Measurements from ENCODE around the gene GPR148.

The GPR148 gene

DNA sequence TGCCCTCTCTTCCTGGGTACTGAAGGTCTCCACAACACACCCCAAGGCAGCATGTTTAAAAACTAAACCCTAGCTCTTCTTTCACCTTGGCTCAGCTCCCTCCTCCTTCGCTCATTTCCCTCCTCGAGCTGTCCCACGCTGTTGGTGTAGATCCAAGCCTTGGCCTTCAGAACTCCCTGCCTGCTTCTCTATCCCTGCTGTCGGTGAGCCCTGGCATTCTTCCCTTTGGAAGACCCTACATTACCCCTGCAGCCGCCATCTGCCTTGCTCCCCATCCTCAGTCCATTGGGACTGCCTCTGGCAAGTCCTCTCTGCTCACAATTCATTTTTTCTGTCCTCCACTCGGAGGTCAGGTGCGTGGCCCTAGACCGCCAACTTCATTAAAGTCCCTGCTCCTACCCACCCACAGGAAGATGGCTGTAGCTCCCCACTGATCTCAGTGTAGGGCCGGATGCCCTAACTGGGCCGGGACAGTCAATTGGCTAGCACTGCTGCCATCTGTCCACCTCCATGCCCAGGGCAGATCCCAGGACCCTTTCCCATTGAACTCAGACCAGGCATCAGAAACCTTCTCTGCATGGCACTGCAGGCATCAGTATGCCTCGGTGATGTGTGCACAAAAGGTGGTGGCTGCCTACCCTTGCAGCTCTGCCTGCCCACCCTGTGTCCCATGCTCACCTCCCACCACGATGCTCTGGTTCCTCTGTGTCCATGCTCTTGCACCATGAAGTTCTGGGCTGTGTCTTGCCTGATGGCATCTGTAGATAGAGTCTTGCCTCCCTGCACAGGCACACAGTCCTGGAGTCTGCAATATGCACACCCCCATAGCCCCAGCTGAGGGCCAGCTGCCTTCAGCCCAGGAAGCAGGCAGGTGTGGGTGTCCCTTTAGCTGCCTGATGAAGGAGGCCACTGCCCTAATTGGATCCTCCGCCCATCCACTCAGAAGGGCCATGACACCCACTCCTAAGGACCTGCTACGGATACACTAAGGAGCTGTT lies 32.2 kb downstream of the GPR148 start:
- Histone ChIP-seq H3K4me1 (ENCODE audit: control insufficient read depth in 2 of 2, insufficient read depth in 2 of 2, low read length in 2 of 2) (no peaks in the 10 kb centered on the region), H3K27me3 (ENCODE audit: control insufficient read depth in 2 of 2, insufficient read depth in 2 of 2, low read length in 2 of 2) (peaks cover 7 to 9% of the 10 kb centered on the region in 2 donors), H3K27ac (ENCODE audit: low read depth in 2 of 2, low read length in 2 of 2) (no peak overlapping the region), H3K4me3 (ENCODE audit: low read length in 2 of 2) (no peak overlapping the region), H3K9me3 (ENCODE audit: control insufficient read depth in 2 of 2, low read length in 2 of 2) (no peaks in the 10 kb centered on the region), H3K36me3 (ENCODE audit: control insufficient read depth in 2 of 2, insufficient read depth in 2 of 2, low read length in 2 of 2) (no peaks in the 10 kb centered on the region), H3K9ac (ENCODE audit: low read depth in 1 of 2, low read length in 2 of 2) (no peak overlapping the region)

DNA sequence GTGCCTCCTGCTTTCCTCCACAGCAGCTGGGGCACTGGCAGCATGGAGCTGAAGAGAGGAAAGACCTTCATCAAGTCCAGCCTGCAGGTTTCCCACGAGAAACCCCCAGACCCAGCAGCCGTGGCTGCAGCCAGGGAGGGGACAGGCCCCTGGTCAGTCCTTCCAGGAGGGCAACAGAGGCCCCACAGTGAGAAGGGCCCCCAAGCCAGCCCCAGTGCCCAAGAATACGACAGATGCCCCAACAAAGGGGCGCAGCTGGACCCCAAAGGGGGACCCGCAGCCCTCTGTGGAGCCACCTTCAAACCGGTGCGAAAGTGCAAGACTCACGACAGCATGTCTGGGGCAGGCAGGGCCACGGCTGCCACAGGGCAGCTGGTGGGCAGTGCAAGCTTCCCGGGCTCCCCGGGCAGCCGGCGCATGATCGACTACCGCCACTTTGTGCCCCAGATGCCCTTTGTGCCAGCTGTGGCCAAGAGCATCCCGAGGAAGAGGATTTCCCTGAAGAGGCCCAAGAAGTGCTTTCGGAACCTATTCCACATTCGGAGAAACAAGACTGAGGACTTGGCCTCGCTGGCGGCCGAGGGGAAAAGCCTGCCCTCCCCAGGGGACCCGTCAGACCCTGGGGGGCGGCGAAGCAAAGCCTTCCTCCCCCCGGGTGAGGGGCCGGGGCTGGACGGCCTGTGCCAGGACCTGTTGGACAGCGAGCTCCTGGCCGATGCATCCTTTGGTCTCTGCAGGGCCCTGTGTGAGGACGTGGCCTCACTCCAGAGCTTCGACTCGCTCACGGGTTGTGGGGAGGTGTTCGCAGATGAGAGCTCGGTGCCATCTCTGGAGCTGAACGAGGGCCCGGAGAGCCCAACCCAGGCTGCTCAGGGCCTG lies 33.4 kb downstream of the GPR148 start:
- Histone ChIP-seq H3K9ac (ENCODE audit: low read depth in 1 of 2, low read length in 2 of 2) (no peak overlapping the region), H3K27me3 (ENCODE audit: control insufficient read depth in 2 of 2, insufficient read depth in 2 of 2, low read length in 2 of 2) (peaks cover 0 to 7% of the 10 kb centered on the region in 2 donors), H3K9me3 (ENCODE audit: control insufficient read depth in 2 of 2, low read length in 2 of 2) (no peaks in the 10 kb centered on the region), H3K27ac (ENCODE audit: low read depth in 2 of 2, low read length in 2 of 2) (no peak overlapping the region), H3K4me1 (ENCODE audit: control insufficient read depth in 2 of 2, insufficient read depth in 2 of 2, low read length in 2 of 2) (no peaks in the 10 kb centered on the region), H3K36me3 (ENCODE audit: control insufficient read depth in 2 of 2, insufficient read depth in 2 of 2, low read length in 2 of 2) (no peaks in the 10 kb centered on the region), H3K4me3 (ENCODE audit: low read length in 2 of 2) (no peak overlapping the region)

DNA sequence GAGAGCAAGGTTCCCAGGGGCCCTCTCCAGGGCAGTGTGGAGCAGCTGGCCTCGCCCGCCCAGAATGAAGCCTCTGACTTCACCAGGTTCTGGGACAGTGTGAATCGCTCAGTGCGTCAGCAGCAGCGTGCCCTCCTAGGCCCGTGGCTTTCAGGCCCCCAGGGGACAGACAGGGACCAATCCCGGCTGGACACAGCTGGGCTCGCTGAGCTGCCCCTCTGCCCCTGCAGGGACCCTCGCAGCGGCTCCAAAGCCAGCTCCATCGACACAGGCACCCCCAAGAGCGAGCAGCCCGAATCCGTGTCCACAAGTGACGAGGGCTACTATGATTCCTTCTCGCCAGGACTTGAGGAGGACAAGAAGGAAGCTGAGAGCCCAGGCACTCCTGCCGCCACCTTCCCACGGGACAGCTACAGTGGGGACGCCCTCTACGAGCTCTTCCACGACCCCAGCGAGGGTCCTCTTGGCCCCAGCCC lies 34.1 kb downstream of the GPR148 start:
- Histone ChIP-seq H3K4me1 (ENCODE audit: control insufficient read depth in 2 of 2, insufficient read depth in 2 of 2, low read length in 2 of 2) (no peaks in the 10 kb centered on the region), H3K36me3 (ENCODE audit: control insufficient read depth in 2 of 2, insufficient read depth in 2 of 2, low read length in 2 of 2) (no peaks in the 10 kb centered on the region), H3K27ac (ENCODE audit: low read depth in 2 of 2, low read length in 2 of 2) (no peak overlapping the region), H3K27me3 (ENCODE audit: control insufficient read depth in 2 of 2, insufficient read depth in 2 of 2, low read length in 2 of 2) (peaks cover 0 to 4% of the 10 kb centered on the region in 2 donors), H3K9ac (ENCODE audit: low read depth in 1 of 2, low read length in 2 of 2) (no peak overlapping the region), H3K9me3 (ENCODE audit: control insufficient read depth in 2 of 2, low read length in 2 of 2) (no peaks in the 10 kb centered on the region), H3K4me3 (ENCODE audit: low read length in 2 of 2) (no peak overlapping the region)

DNA sequence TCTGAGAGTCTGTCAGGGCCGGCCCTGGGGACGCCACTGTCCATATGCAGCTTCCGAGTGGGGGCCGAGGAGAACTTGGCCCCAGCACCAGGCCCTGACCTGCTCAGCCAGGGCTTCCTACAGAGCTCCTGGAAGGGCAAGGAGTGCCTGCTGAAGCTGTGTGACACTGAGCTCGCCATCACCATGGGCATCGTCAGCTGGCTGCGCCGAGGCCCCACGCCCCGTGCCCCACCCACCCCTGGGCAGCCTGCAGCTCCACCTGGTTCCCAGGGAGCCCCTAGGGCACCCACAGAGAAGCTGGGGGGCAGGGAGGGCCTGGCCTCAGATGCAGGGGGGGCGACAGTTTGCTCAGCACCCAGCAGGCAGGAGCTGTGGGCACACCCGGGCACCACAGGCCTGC lies 34.5 kb downstream of the GPR148 start:
- no peak overlapping the region for H3K4me3 ChIP-seq (ENCODE audit: low read length in 2 of 2)

DNA sequence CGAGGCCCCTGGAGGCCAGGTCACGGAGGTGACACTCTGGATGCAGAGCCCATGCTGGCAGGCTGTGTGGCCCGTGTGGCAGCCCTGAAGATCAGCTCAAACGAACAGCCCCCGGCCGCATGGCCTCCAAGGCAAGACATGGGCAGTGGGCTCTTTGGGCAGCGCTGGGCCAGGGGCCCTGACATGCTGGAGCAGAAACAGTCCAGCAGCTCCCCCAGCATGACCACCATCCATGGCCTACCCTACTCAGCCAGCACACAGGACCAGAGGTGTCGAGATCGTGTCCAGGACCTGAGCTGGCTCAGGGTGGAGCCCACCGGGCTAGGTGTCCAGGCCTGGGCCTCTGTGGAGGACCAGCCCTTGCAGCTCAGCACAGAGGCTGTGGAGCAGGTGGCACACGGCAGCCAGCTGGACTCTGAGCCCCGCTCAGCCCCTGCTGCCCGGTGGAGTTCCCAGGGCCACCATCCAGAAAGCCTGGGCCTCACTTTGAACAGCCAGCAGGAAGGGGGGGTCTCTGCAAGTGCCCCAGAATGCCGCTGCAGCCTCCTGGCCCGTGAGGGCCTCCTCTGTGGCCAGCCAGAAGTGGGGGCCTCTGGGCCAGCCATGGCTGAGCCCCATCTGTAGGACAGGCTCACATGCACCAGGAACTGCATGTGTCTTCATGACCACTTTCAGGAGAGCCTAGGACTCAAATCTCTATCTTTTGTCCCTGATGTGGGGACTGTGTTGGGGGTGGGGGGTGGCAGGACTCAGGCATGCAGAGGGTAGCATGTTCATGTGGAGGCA lies 35.4 kb downstream of the GPR148 start:
- H3K4me3 ChIP-seq (ENCODE audit: low read length in 2 of 2), result no peak overlapping the region
- no peaks in the 10 kb centered on the region for H3K9me3 ChIP-seq (ENCODE audit: control insufficient read depth in 2 of 2, low read length in 2 of 2)
- H3K4me1 ChIP-seq (ENCODE audit: control insufficient read depth in 2 of 2, insufficient read depth in 2 of 2, low read length in 2 of 2), result no peaks in the 10 kb centered on the region
- no peaks in the 10 kb centered on the region for H3K27me3 ChIP-seq (ENCODE audit: control insufficient read depth in 2 of 2, insufficient read depth in 2 of 2, low read length in 2 of 2)
- no peaks in the 10 kb centered on the region for H3K36me3 ChIP-seq (ENCODE audit: control insufficient read depth in 2 of 2, insufficient read depth in 2 of 2, low read length in 2 of 2)
- H3K9ac ChIP-seq (ENCODE audit: low read depth in 1 of 2, low read length in 2 of 2), result no peak overlapping the region
- H3K27ac ChIP-seq (ENCODE audit: low read depth in 2 of 2, low read length in 2 of 2), result no peak overlapping the region

More for the DNA sequence above, 34.5 kb downstream of the GPR148 start:
- Histone ChIP-seq H3K27ac (ENCODE audit: low read depth in 2 of 2, low read length in 2 of 2) (no peak overlapping the region), H3K9me3 (ENCODE audit: control insufficient read depth in 2 of 2, low read length in 2 of 2) (no peaks in the 10 kb centered on the region), H3K4me1 (ENCODE audit: control insufficient read depth in 2 of 2, insufficient read depth in 2 of 2, low read length in 2 of 2) (no peaks in the 10 kb centered on the region), H3K9ac (ENCODE audit: low read depth in 1 of 2, low read length in 2 of 2) (no peak overlapping the region), H3K27me3 (ENCODE audit: control insufficient read depth in 2 of 2, insufficient read depth in 2 of 2, low read length in 2 of 2) (peaks cover 0 to 4% of the 10 kb centered on the region in 2 donors), H3K36me3 (ENCODE audit: control insufficient read depth in 2 of 2, insufficient read depth in 2 of 2, low read length in 2 of 2) (no peaks in the 10 kb centered on the region)

DNA sequence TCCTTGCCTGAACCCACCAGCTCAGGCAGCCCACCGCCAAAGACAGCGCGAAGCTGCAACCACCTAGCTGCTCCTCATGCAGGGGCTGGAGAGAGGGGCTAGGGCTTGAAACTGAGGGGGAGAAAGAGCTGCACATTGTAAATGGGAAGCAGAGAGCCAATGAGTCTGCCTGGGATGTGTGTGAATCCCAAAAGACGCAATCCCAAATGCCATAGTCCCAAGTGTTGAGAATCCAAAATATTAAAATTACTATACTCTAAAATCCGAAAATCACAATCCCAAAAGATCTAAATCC lies 35.9 kb downstream of the GPR148 start:
- Histone ChIP-seq H3K9me3 (ENCODE audit: control insufficient read depth in 2 of 2, low read length in 2 of 2) (no peaks in the 10 kb centered on the region), H3K4me3 (ENCODE audit: low read length in 2 of 2) (no peak overlapping the region), H3K36me3 (ENCODE audit: control insufficient read depth in 2 of 2, insufficient read depth in 2 of 2, low read length in 2 of 2) (no peaks in the 10 kb centered on the region), H3K9ac (ENCODE audit: low read depth in 1 of 2, low read length in 2 of 2) (no peak overlapping the region), H3K27me3 (ENCODE audit: control insufficient read depth in 2 of 2, insufficient read depth in 2 of 2, low read length in 2 of 2) (no peaks in the 10 kb centered on the region), H3K4me1 (ENCODE audit: control insufficient read depth in 2 of 2, insufficient read depth in 2 of 2, low read length in 2 of 2) (no peaks in the 10 kb centered on the region), H3K27ac (ENCODE audit: low read depth in 2 of 2, low read length in 2 of 2) (no peak overlapping the region)

DNA sequence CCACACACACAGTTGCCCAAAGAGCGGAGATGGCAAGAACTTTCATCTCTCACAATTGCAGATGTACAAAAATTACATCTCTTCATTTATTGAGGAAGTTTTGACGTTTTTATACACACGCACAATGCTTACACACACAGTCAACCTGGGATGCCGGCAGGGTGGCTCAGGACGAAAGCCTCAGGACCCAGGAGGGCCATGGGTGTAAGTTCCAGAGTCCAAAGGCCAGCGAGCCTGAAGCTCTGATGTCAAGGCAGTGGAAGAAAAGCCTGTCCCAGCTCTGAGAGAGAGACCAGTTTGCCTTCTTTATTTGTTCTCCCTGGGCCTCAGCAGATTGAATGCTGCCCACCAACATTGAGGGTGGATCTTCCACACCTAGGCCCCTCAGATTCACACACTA lies 36.6 kb downstream of the GPR148 start:
- Histone ChIP-seq H3K9ac (ENCODE audit: low read depth in 1 of 2, low read length in 2 of 2) (no peak overlapping the region), H3K4me1 (ENCODE audit: control insufficient read depth in 2 of 2, insufficient read depth in 2 of 2, low read length in 2 of 2) (no peaks in the 10 kb centered on the region), H3K36me3 (ENCODE audit: control insufficient read depth in 2 of 2, insufficient read depth in 2 of 2, low read length in 2 of 2) (no peaks in the 10 kb centered on the region), H3K27me3 (ENCODE audit: control insufficient read depth in 2 of 2, insufficient read depth in 2 of 2, low read length in 2 of 2) (no peaks in the 10 kb centered on the region), H3K27ac (ENCODE audit: low read depth in 2 of 2, low read length in 2 of 2) (no peak overlapping the region), H3K9me3 (ENCODE audit: control insufficient read depth in 2 of 2, low read length in 2 of 2) (no peaks in the 10 kb centered on the region), H3K4me3 (ENCODE audit: low read length in 2 of 2) (no peak overlapping the region)

DNA sequence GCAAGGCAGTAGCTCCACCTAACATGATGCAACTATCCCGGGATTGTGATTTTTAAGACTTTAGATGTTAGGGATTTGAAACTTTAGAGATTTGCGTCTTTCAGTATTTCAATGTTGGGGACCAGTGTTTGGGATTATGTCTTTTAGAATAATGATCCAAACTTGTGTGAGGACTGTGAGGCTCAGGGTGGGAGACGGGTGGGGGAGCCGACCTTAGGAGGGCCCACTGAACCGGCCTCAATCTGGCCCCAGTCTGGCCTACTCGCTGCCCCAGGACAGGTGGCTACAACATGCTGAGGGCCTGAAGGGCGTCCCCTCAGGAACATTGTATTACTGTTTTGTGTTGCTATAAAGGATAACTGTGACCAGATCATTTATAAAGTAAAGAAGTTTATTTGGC lies 37.2 kb downstream of the GPR148 start:
- Histone ChIP-seq H3K4me3 (ENCODE audit: low read length in 2 of 2) (no peak overlapping the region), H3K9ac (ENCODE audit: low read depth in 1 of 2, low read length in 2 of 2) (no peak overlapping the region), H3K36me3 (ENCODE audit: control insufficient read depth in 2 of 2, insufficient read depth in 2 of 2, low read length in 2 of 2) (no peaks in the 10 kb centered on the region), H3K27me3 (ENCODE audit: control insufficient read depth in 2 of 2, insufficient read depth in 2 of 2, low read length in 2 of 2) (no peaks in the 10 kb centered on the region), H3K4me1 (ENCODE audit: control insufficient read depth in 2 of 2, insufficient read depth in 2 of 2, low read length in 2 of 2) (no peaks in the 10 kb centered on the region), H3K9me3 (ENCODE audit: control insufficient read depth in 2 of 2, low read length in 2 of 2) (no peaks in the 10 kb centered on the region), H3K27ac (ENCODE audit: low read depth in 2 of 2, low read length in 2 of 2) (no peak overlapping the region)

DNA sequence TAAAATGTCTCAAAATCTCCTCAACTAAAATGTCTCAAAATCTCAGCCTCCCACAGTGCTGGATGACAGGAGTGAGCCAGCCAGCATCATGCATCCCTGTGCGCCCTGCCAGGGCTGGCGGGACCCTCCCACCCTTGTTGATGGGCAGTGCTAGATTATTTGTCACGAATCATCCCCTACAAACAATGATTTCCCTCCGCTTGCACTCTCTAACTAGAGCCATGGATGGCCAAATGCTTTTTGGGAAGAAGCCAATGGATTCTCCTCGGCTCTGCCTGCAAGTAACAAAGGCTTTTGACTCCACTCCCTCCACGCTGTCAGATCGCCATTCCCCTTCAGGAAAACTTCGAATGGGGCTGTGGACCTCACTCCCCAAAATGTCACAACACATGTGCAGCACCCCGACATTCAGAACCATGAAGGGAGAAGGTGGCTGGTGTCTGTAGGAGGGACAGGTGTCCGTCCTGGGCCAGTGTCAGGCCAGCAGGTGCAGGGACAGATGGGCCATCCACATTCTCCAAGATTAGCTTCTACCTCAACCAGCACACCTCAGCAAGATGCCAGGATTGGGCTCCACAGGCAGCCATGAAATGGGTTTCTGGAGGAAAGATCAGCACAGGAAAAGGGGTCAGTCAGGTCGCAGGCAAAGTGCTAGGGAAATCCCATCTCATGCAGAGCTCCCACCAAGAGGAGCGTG lies 38.0 kb downstream of the GPR148 start:
- Histone ChIP-seq H3K9me3 (ENCODE audit: control insufficient read depth in 2 of 2, low read length in 2 of 2) (no peaks in the 10 kb centered on the region), H3K4me1 (ENCODE audit: control insufficient read depth in 2 of 2, insufficient read depth in 2 of 2, low read length in 2 of 2) (no peaks in the 10 kb centered on the region), H3K4me3 (ENCODE audit: low read length in 2 of 2) (no peak overlapping the region), H3K27me3 (ENCODE audit: control insufficient read depth in 2 of 2, insufficient read depth in 2 of 2, low read length in 2 of 2) (no peaks in the 10 kb centered on the region), H3K27ac (ENCODE audit: low read depth in 2 of 2, low read length in 2 of 2) (no peak overlapping the region), H3K9ac (ENCODE audit: low read depth in 1 of 2, low read length in 2 of 2) (no peak overlapping the region), H3K36me3 (ENCODE audit: control insufficient read depth in 2 of 2, insufficient read depth in 2 of 2, low read length in 2 of 2) (no peaks in the 10 kb centered on the region)
